Fibroblast of lung (primary cell): ENCODE measurements around the gene GRIK2. TPM values are rescaled to one million over a fixed set of nuclear protein-coding genes. Genes with fewer than 3 reads are reported as not detected.

Experiments used
- DNase-seq, 2 donors: peaks; one replicate each; pipeline versions ENCODE4 v3.0.0 to v3.0.0-alpha.2; 2010; ENCODE audit warnings: low read depth in 2 of 2
- H2AFZ ChIP-seq: 2 replicates; pipeline ENCODE4 v1.5.1; 2012; ENCODE audit warnings: low read length, control low read depth, inconsistent platforms
- H3K27ac ChIP-seq: 2 replicates; pipeline ENCODE4 v1.5.1; 2011; ENCODE audit warnings: low read length, control low read depth; ENCODE audit not compliant: insufficient read depth
- H3K27me3 ChIP-seq: 2 replicates; pipeline ENCODE4 v1.5.1; 2011; ENCODE audit warnings: mild to moderate bottlenecking, low read length; ENCODE audit not compliant: control insufficient read depth, insufficient read depth
- H3K36me3 ChIP-seq: 2 replicates; pipeline ENCODE4 v1.5.1; 2011; ENCODE audit warnings: low read length; ENCODE audit not compliant: control insufficient read depth, insufficient read depth
- H3K4me1 ChIP-seq: 2 replicates; pipeline ENCODE4 v1.5.1; 2011; ENCODE audit warnings: low read length; ENCODE audit not compliant: control insufficient read depth, insufficient read depth; ENCODE audit errors: extremely low read depth
- H3K4me2 ChIP-seq: 2 replicates; pipeline ENCODE4 v1.5.1; 2011; ENCODE audit warnings: low read length, control low read depth; ENCODE audit not compliant: insufficient read depth; ENCODE audit errors: extremely low read depth
- H3K4me3 ChIP-seq, 4 experiments: fragments of 200-600 bp in 1 of 4; sonication (generic) in 1 of 4; replicated peaks in 1 of 4; 2 replicates each; pipeline ENCODE4 v1.5.1; 2011 to 2016; ENCODE audit warnings: low read length in 4 of 4, low read depth in 3 of 4, mild to moderate bottlenecking in 3 of 4, control low read depth in 2 of 4, inconsistent platforms in 1 of 4, mixed read lengths in 1 of 4; ENCODE audit not compliant: insufficient read depth in 1 of 4; ENCODE audit errors: control extremely low read depth in 1 of 4
- H3K79me2 ChIP-seq: 2 replicates; pipeline ENCODE4 v1.5.1; 2012; ENCODE audit warnings: mild to moderate bottlenecking, low read length, inconsistent platforms; ENCODE audit not compliant: control insufficient read depth, insufficient read depth
- H3K9ac ChIP-seq: 2 replicates; pipeline ENCODE4 v1.5.1; 2011; ENCODE audit warnings: mild to moderate bottlenecking, low read length, control low read depth; ENCODE audit not compliant: insufficient read depth
- H3K9me3 ChIP-seq: 2 replicates; pipeline ENCODE4 v1.5.1; 2012; ENCODE audit warnings: low read depth, low read length; ENCODE audit not compliant: control insufficient read depth, insufficient read depth
- H4K20me1 ChIP-seq: 2 replicates; pipeline ENCODE4 v1.5.1; 2011; ENCODE audit warnings: low read length; ENCODE audit not compliant: control insufficient read depth, insufficient read depth; ENCODE audit errors: extremely low read depth
- CTCF ChIP-seq, 2 donors: IDR thresholded peaks in 1 of 2; conservative IDR thresholded peaks in 1 of 2; 1 replicate in 1 of 2; 2 replicates in 1 of 2; pipeline ENCODE4 v1.5.1; 2011 to 2012; ENCODE audit warnings: low read length in 2 of 2, control low read depth in 1 of 2, inconsistent platforms in 1 of 2, low read depth in 1 of 2, mild to moderate bottlenecking in 1 of 2
- EZH2 ChIP-seq: IDR thresholded peaks from 2 replicates; pipeline ENCODE4 v1.5.1; 2012; ENCODE audit warnings: low read length, control low read depth, mild to moderate bottlenecking; ENCODE audit errors: missing control alignments
- polyA plus RNA-seq, 2 donors: library from polyadenylated mRNA; depleted of rRNA in 1 of 2; stranded (reverse) in 1 of 2; unstranded in 1 of 2; fragments of >200 nt; gene quantifications; 2 replicates each; pipeline ENCODE4 v1.2.1, GENCODE V29; 2011 to 2012; ENCODE audit warnings: missing spikeins in 1 of 2
- total RNA-seq: library from RNA; depleted of rRNA; stranded (reverse); fragments of >200 nt; gene quantifications from 2 replicates; pipeline ENCODE4 v1.2.1, GENCODE V29; 2014

Gene GRIK2
- total and polyA plus RNA-seq, 2 donors (not counting 1 experiment from before 2014, with no cell fraction given): 0.33 to 0.40 TPM

GRCh38 chr6:101534386-101534785, 140.9 kb downstream of the GRIK2 start:
- Histone ChIP-seq H3K36me3 (no peaks in the 10 kb centered on the region), H4K20me1 (no peaks in the 10 kb centered on the region), H3K27me3 (no peaks in the 10 kb centered on the region), H3K79me2 (no peaks in the 10 kb centered on the region), H3K9ac (no peak overlapping the region), H3K4me2 (no peak overlapping the region), H3K27ac (no peak overlapping the region), H2AFZ (no peak overlapping the region), H3K4me1 (no peaks in the 10 kb centered on the region), H3K9me3 (no peaks in the 10 kb centered on the region), H3K4me3 (no peak overlapping the region)
- TF ChIP-seq CTCF (conservative IDR thresholded peaks at IDR 0.05 in 1 of 2, IDR thresholded peaks at IDR 0.05 in 1 of 2; ENCODE audit: low read depth in 1 of 2, low read length in 2 of 2): no peak
- DNase-seq: peak; percentile 33 to 84

- Histone ChIP-seq H2AFZ (no peak overlapping the region), H3K27ac (no peak overlapping the region), H3K79me2 (no peaks in the 10 kb centered on the region), H3K4me2 (peak overlapping the region; percentile 41), H3K36me3 (no peaks in the 10 kb centered on the region), H3K4me1 (no peaks in the 10 kb centered on the region), H3K9ac (no peak overlapping the region), H3K9me3 (no peaks in the 10 kb centered on the region), H3K27me3 (no peaks in the 10 kb centered on the region), H4K20me1 (no peaks in the 10 kb centered on the region), H3K4me3 (peak overlapping the region in 1 of 4 experiments; percentile 17)
- peak in 1 of 2 donors; percentile 28 for DNase-seq
- no peak for TF ChIP-seq EZH2
- TF ChIP-seq CTCF (conservative IDR thresholded peaks at IDR 0.05 in 1 of 2, IDR thresholded peaks at IDR 0.05 in 1 of 2; ENCODE audit: low read depth in 1 of 2, low read length in 2 of 2): no peak
These were observed 141.3 kb downstream of the GRIK2 start for GRCh38 chr6:101534821-101535220.

GRCh38 chr6:101537753-101538316, 144.3 kb downstream of the GRIK2 start:
- Histone ChIP-seq H2AFZ (no peak overlapping the region), H3K4me2 (no peak overlapping the region), H3K36me3 (no peaks in the 10 kb centered on the region), H4K20me1 (no peaks in the 10 kb centered on the region), H3K4me1 (no peaks in the 10 kb centered on the region), H3K9ac (no peak overlapping the region), H3K27ac (no peak overlapping the region), H3K9me3 (no peaks in the 10 kb centered on the region), H3K4me3 (no peak overlapping the region), H3K27me3 (no peaks in the 10 kb centered on the region), H3K79me2 (no peaks in the 10 kb centered on the region)
- peak in 1 of 2 donors; percentile 14 for DNase-seq
- no peak for TF ChIP-seq CTCF (conservative IDR thresholded peaks at IDR 0.05 in 1 of 2, IDR thresholded peaks at IDR 0.05 in 1 of 2; ENCODE audit: low read depth in 1 of 2, low read length in 2 of 2)
- TF ChIP-seq EZH2: no peak
